Measurements from ENCODE around the gene KIF5A.
"Not testable (repeated sequence)": the region's sequence is repeated elsewhere in the genome, so short reads cannot be mapped to it uniquely, and the experiment has no call there.

DNA sequence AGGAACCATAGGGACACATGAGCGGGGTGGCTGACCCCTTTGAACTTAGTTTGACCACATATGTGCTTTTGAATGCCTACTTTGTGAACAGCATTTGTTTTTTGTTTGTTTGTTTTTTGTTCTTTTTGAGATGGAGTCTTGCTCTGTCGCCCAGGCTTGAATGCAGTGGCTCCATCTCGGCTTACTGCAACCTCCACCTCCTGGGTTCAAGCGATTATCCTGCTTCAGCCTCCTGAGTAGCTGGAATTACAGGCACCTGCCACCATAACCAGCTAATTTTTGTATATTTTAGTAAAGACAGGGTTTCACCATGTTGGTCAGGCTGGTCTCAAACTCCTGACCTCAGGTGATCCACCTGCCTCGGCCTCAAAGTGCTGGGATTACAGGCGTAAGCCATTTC lies 68.6 kb downstream of the KIF5A start:
- TF ChIP-seq, protein P1, sequence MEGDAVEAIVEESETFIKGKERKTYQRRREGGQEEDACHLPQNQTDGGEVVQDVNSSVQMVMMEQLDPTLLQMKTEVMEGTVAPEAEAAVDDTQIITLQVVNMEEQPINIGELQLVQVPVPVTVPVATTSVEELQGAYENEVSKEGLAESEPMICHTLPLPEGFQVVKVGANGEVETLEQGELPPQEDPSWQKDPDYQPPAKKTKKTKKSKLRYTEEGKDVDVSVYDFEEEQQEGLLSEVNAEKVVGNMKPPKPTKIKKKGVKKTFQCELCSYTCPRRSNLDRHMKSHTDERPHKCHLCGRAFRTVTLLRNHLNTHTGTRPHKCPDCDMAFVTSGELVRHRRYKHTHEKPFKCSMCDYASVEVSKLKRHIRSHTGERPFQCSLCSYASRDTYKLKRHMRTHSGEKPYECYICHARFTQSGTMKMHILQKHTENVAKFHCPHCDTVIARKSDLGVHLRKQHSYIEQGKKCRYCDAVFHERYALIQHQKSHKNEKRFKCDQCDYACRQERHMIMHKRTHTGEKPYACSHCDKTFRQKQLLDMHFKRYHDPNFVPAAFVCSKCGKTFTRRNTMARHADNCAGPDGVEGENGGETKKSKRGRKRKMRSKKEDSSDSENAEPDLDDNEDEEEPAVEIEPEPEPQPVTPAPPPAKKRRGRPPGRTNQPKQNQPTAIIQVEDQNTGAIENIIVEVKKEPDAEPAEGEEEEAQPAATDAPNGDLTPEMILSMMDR (IDR thresholded peaks at IDR 0.05), result not testable (repeated sequence)
- not testable (repeated sequence) for TF ChIP-seq EZH2, EZH2phosphoT487 (IDR thresholded peaks at IDR 0.05)

Measured in neural progenitor cell (in vitro differentiated cells).